ENCODE data around the gene IFFO2.

Gene IFFO2

GRCh38 chr1:18974005-18974404 is 17.5 kb upstream of the IFFO2 start:
- no peak for TF ChIP-seq TAF1 (IDR thresholded peaks at IDR 0.05; ENCODE audit: low read depth, low read length)
- TF ChIP-seq POU2F2 (IDR thresholded peaks at IDR 0.05; ENCODE audit: low read depth, low read length) = no peak
- TF ChIP-seq PAX5 (IDR thresholded peaks at IDR 0.05; ENCODE audit: insufficient read depth, low read length, severe bottlenecking) = no peak
- no peak for TF ChIP-seq POLR2AphosphoS5 (IDR thresholded peaks at IDR 0.05; ENCODE audit: low read depth, low read length)
- TF ChIP-seq POLR2A (IDR thresholded peaks at IDR 0.05; ENCODE audit: low read depth, low read length) = no peak
- TF ChIP-seq SPI1 (IDR thresholded peaks at IDR 0.05; ENCODE audit: low read depth, low read length) = no peak
- no peak for FAIRE-seq
- DNase-seq (ENCODE audit: insufficient read length, low spot score) = no peak

GRCh38 chr1:18973446-18973955 is 17.0 kb upstream of the IFFO2 start:
- no peak for TF ChIP-seq SPI1 (IDR thresholded peaks at IDR 0.05; ENCODE audit: low read depth, low read length)
- no peak for TF ChIP-seq TAF1 (IDR thresholded peaks at IDR 0.05; ENCODE audit: low read depth, low read length)
- DNase-seq (ENCODE audit: insufficient read length, low spot score) (no peak), FAIRE-seq (no peak)

DNA sequence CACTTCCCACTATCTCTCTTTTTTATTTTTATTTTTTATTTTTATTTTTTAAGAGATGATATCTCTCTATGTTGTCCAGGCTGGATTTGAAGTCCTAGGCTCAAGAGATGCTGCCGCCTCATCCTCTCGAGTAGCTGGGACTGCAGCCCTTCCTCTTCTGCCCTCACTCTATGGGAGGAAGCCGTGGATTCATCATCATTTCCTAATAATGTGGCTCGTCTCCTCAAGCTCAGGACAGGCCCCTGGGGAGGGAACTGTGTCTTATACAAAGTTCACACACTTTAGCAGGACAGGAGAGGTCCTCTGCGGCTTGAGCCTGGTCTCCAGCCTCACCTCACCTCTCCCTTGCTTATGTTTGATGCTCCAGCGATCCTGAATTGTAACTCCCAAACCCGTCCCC is 16.5 kb upstream of the IFFO2 start:
- no peak for FAIRE-seq
- TF ChIP-seq POLR2AphosphoS5 (IDR thresholded peaks at IDR 0.05; ENCODE audit: low read depth, low read length) = no peak
- TF ChIP-seq SPI1 (IDR thresholded peaks at IDR 0.05; ENCODE audit: low read depth, low read length) = no peak
- no peak for TF ChIP-seq POU2F2 (IDR thresholded peaks at IDR 0.05; ENCODE audit: low read depth, low read length)
- no peak for TF ChIP-seq TAF1 (IDR thresholded peaks at IDR 0.05; ENCODE audit: low read depth, low read length)
- no peak for TF ChIP-seq PAX5 (IDR thresholded peaks at IDR 0.05; ENCODE audit: insufficient read depth, low read length, severe bottlenecking)
- TF ChIP-seq POLR2A (IDR thresholded peaks at IDR 0.05; ENCODE audit: low read depth, low read length) = no peak
- no peak for DNase-seq (ENCODE audit: insufficient read length, low spot score)

DNA sequence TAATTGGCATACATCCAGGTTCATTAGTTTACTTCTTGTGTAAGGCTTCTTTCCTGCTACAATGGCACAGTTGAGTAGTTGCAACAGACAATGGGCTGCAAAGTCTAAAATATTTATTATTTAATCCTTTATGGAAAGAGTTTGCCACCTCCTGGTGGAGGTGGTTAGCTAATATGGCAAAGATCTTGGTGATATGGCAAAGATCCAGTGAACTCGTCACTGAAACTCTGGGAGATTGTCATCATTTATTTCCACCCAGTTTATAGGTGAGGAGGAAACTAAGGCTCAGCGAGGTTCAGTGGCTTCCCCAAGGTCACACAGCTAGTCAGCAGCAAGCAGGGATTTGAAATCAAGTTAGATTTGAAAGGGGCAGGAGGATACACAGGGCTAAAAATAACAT is 16.1 kb upstream of the IFFO2 start:
- DNase-seq (ENCODE audit: insufficient read length, low spot score) = no peak
- TF ChIP-seq PAX5 (IDR thresholded peaks at IDR 0.05; ENCODE audit: insufficient read depth, low read length, severe bottlenecking) (no peak), POU2F2 (IDR thresholded peaks at IDR 0.05; ENCODE audit: low read depth, low read length) (no peak), POLR2AphosphoS5 (IDR thresholded peaks at IDR 0.05; ENCODE audit: low read depth, low read length) (no peak), TAF1 (IDR thresholded peaks at IDR 0.05; ENCODE audit: low read depth, low read length) (no peak), POLR2A (IDR thresholded peaks at IDR 0.05; ENCODE audit: low read depth, low read length) (no peak), SPI1 (IDR thresholded peaks at IDR 0.05; ENCODE audit: low read depth, low read length) (no peak)
- no peak for FAIRE-seq

GRCh38 chr1:18970762-18971161 is 14.3 kb upstream of the IFFO2 start:
- no peak for FAIRE-seq
- no peak for DNase-seq (ENCODE audit: insufficient read length, low spot score)

GRCh38 chr1:18970358-18970757 is 13.9 kb upstream of the IFFO2 start:
- FAIRE-seq = no peak

More at GRCh38 chr1:18970762-18971161, 14.3 kb upstream of the IFFO2 start:
- TF ChIP-seq POLR2A (IDR thresholded peaks at IDR 0.05; ENCODE audit: low read depth, low read length) = no peak
- TF ChIP-seq SPI1 (IDR thresholded peaks at IDR 0.05; ENCODE audit: low read depth, low read length) = no peak
- no peak for TF ChIP-seq TAF1 (IDR thresholded peaks at IDR 0.05; ENCODE audit: low read depth, low read length)
- TF ChIP-seq POLR2AphosphoS5 (IDR thresholded peaks at IDR 0.05; ENCODE audit: low read depth, low read length) = no peak
- TF ChIP-seq PAX5 (IDR thresholded peaks at IDR 0.05; ENCODE audit: insufficient read depth, low read length, severe bottlenecking) = no peak
- no peak for TF ChIP-seq POU2F2 (IDR thresholded peaks at IDR 0.05; ENCODE audit: low read depth, low read length)

GRCh38 chr1:18967066-18967690 is 10.7 kb upstream of the IFFO2 start:
- DNase-seq (ENCODE audit: insufficient read length, low spot score) (no peak), FAIRE-seq (no peak)
- no peak for TF ChIP-seq POU2F2 (IDR thresholded peaks at IDR 0.05; ENCODE audit: low read depth, low read length)
- no peak for TF ChIP-seq TAF1 (IDR thresholded peaks at IDR 0.05; ENCODE audit: low read depth, low read length)
- no peak for TF ChIP-seq SPI1 (IDR thresholded peaks at IDR 0.05; ENCODE audit: low read depth, low read length)
- TF ChIP-seq POLR2A (IDR thresholded peaks at IDR 0.05; ENCODE audit: low read depth, low read length) = no peak
- TF ChIP-seq POLR2AphosphoS5 (IDR thresholded peaks at IDR 0.05; ENCODE audit: low read depth, low read length) = no peak
- no peak for TF ChIP-seq PAX5 (IDR thresholded peaks at IDR 0.05; ENCODE audit: insufficient read depth, low read length, severe bottlenecking)

More at GRCh38 chr1:18970358-18970757, 13.9 kb upstream of the IFFO2 start:
- no peak for TF ChIP-seq POU2F2 (IDR thresholded peaks at IDR 0.05; ENCODE audit: low read depth, low read length)
- TF ChIP-seq POLR2AphosphoS5 (IDR thresholded peaks at IDR 0.05; ENCODE audit: low read depth, low read length) = no peak
- TF ChIP-seq TAF1 (IDR thresholded peaks at IDR 0.05; ENCODE audit: low read depth, low read length) = no peak
- TF ChIP-seq POLR2A (IDR thresholded peaks at IDR 0.05; ENCODE audit: low read depth, low read length) = no peak
- TF ChIP-seq PAX5 (IDR thresholded peaks at IDR 0.05; ENCODE audit: insufficient read depth, low read length, severe bottlenecking) = no peak
- TF ChIP-seq SPI1 (IDR thresholded peaks at IDR 0.05; ENCODE audit: low read depth, low read length) = no peak
- no peak for DNase-seq (ENCODE audit: insufficient read length, low spot score)

- no peak for FAIRE-seq
- TF ChIP-seq POU2F2 (IDR thresholded peaks at IDR 0.05; ENCODE audit: low read depth, low read length) (no peak), POLR2A (IDR thresholded peaks at IDR 0.05; ENCODE audit: low read depth, low read length) (no peak)
- DNase-seq (ENCODE audit: insufficient read length, low spot score) = no peak
Measured at GRCh38 chr1:18965206-18966173, 9.0 kb upstream of the IFFO2 start.

DNA sequence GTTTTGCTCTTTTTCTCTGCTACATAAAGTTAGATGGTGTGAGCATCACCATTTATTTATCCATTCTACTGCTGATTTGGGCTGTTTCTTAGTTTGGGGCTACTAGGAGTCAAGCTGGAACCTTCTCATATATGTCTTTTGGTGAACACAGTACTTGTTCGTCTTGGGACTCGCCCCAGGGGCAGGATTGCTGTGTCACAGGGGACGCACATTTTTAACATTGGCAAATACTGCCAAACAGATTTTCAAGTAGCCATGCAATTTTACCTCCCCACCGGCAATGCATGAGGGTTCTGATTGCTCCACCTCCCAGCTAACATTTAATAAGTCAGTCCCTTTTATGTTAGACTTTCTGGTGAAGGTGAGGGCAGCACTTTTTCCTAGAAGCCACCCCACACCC is 7.5 kb upstream of the IFFO2 start:
- no peak for FAIRE-seq
- no peak for DNase-seq (ENCODE audit: insufficient read length, low spot score)
- TF ChIP-seq PAX5 (IDR thresholded peaks at IDR 0.05; ENCODE audit: insufficient read depth, low read length, severe bottlenecking) (no peak), POLR2A (IDR thresholded peaks at IDR 0.05; ENCODE audit: low read depth, low read length) (no peak), POLR2AphosphoS5 (IDR thresholded peaks at IDR 0.05; ENCODE audit: low read depth, low read length) (no peak), SPI1 (IDR thresholded peaks at IDR 0.05; ENCODE audit: low read depth, low read length) (no peak), TAF1 (IDR thresholded peaks at IDR 0.05; ENCODE audit: low read depth, low read length) (no peak), POU2F2 (IDR thresholded peaks at IDR 0.05; ENCODE audit: low read depth, low read length) (no peak)

Data from GM12891 (cell line).